Stimulated activated CD4-positive, alpha-beta T cell treated with anti-CD3 and anti-CD28 coated beads, Interleukin-4, amount 100 ng/mL, for 48 hours (primary cell): ENCODE measurements around the gene NRIP3.

Experiments
- DNase-seq, 2 donors: peaks; one replicate each; pipeline ENCODE4 v3.0.0-alpha.2; 2020; ENCODE audit warnings: low read depth in 2 of 2

Gene NRIP3

DNA sequence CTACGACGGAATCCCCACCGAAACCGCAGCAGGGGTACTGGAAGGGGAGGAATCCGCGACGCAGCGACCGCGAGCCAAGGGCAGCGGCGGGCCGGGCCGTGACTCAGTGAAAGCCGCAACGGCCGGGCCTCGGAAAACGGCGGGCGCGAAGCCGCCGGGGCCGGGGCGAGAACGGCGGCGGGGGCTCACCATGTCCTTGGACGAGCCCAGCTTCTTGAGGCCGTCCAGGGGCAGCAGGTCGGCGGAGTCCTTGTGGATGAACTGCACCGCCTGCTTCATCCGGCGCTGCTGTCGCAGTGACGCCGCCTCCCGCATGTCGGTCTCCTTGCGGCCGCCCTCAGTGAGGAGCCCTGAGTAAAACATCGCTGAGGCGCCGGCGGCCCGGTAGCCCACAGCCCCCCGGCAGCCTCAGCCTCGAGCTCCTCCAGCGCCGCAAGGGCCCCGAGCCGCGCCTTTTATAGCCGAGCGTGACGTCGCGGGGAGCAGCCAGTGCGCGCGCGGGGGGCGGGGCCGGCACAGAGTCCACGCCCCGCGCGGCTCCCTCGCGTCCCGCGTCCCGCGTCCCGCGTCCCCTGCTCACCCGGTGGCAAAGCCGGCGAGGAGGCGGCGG, at the start of gene NRIP3:
Gene NRIP3 (minus strand): TSS at position 429 of the 610 bp plus-strand sequence. CDS start 66 bp downstream, at position 363.
- DNase-seq: peak; percentile 60 to 67

DNA sequence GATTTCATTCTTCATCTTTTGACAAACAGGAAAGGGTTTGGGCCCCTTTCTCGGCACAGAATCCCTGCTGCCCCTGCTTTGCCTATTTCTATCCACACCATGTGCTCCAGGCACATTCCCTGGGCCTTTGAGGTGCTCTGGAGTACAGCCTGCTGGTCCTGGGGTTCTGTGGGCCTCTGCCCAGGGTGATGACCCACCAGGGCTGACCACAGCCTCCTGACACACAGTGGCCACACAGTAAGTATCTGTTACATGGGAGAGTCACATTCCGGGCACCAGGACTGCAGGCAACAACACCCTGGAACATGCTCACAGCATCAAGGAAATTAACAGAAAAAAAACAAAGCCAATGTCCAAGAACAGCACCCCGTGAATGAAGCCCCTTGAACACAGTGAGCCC, 48.5 kb upstream of the NRIP3 start:
- DNase-seq: no peak

DNA sequence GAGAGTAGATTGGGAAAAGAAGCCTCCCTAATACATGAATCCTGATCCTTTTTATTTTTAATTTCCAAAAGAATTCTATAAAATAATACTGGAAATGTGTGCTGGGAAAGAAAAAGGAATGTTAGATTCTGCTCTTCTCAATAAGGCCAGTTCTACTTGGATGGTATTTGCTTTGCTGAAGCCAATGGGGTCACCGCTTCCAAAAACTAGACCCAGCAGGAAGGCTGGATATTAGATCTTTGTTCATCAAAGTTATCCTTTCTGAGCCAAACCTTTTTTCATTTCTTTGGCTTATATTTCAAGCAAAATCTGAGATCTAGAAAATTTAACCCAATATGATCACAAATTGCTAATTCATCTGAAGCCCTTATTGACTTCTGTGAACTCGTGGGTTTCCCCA, 46.2 kb upstream of the NRIP3 start:
- no peak for DNase-seq

DNA sequence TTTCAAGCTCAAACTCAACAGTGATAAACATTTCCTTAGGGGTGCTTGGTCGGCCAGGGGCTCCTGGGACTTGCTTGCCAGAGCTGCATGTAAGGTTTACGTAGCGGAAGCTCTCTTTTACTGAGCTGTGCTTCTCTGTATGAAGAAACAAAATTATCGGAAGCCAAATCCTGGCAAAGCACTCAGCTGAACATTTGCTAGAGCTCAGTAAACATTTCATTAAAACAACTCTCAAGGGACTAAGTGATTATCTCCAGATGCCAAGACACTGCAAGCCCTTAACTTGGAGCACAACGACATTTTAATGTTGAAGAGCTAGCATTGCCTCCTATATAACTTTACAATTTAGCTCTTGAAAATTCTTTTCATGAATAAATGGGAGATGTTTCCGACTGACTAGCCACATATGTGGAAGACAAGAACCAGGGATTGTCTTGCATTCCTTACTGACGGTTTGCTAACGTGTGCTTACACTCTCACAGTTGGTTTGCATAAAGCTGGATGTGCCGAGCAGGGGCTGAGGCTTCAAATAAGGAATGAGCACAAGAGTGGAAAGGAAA, 44.2 kb upstream of the NRIP3 start:
- DNase-seq: no peak

DNA sequence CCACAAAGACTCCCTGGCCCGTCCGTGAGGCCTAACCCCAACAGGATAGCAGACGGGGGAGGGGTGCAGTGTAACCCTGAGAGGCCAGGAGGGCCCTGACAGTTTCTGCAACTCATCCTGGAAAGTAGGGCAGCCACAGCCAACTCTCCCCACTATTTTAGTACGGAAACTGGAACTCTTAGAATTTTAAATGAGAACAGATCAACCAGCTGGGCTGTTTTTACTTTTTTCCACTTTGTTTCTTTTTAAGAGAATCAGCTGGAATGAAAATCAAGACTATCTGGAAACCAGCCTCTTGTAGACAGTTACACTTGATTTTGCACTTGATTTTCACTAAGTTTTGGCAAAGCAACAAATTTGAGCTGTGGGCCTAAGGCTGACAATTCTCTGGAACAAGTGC, 42.7 kb upstream of the NRIP3 start:
- no peak for DNase-seq

DNA sequence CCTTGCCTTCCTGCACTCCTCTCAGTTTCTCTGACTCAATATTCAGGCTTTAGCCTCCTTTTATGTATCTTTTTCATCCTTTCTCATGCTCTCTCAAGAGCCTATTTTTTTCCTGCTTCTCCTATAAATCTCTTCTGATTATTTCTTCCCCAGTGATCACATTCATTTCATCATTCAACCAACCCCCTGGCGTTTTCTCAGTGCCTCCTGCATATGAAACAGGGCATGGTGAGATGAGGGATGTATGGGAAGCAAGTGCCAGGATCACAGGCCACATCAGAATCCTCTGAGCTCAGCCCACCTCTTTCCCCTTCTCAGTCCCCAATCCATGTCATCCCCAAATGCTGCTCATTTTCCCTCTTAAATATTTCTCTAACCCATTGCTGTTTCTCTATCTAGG, 38.7 kb upstream of the NRIP3 start:
- DNase-seq: no peak

DNA sequence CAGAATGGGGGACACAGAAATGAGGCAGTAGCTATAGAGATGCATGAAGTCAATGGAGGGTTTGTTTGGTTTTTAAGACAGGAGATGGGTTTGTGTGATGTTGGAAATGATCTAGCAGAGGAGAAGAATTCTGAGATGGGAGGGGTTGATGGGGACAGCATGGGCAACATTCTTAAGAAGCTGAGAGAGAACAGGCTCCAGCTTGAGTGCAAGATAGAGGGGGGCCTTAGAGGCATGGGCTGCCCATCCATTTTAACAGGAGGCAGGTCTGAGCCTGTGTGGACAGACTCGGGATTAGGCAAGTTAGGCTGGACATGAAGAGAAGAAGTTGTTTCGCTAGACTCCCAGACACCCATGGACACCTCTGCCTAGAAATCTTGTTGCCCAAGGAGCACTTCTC, 37.9 kb upstream of the NRIP3 start:
- no peak for DNase-seq

DNA sequence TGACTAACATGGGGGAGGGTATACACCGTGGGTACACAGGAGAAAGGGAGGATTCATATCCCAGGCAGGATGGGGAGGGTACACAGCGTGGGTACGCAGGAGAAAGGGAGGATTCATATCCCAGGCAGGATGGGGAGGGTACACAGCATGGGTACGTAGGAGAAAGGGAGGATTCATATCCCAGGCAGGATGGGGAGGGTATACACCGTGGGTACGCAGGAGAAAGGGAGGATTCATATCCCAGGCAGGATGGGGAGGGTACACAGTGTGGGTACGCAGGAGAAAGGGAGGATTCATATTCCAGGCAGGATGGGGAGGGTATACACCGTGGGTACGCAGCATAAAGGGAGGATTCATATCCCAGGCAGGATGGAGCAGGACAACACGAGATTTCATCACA, 36.6 kb upstream of the NRIP3 start:
- no peak for DNase-seq

DNA sequence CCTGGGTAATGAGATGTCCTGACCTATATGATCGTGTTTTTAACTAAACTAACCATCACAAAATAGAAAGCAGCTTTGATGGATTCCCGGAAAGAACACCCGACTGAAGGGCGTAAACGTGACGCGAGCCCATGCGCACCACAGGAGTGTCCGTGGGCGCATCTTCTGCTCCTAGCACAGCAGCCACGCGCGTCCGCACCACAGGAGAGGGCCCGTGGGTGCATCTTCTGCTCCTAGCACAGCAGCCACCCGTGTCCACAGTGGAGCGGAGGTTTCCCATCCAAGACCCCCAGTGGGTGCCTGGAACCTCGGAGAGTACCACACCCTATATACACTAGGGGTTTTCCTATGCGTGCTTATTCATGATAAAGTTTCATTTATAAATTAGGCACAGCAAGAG, 36.1 kb upstream of the NRIP3 start:
- no peak for DNase-seq

DNA sequence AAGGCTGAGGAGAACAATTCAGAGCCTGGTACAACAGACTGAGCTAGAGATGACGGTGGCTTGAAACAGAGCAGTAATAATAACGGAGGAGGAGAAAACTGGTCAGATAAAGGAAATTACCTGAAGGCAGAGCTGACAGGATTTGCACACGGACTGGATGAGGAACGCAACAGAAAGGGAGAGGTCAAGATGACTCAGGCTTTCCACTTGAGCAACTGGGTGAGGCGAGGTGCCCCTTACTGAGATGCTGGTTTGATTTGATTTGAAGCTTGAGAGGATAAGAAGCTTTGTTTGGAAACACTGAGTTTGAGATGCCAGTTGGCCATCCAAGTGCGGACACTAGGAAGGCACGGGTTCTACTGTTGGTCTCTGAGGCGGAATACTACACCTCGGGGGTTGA, 35.4 kb upstream of the NRIP3 start:
- no peak for DNase-seq

DNA sequence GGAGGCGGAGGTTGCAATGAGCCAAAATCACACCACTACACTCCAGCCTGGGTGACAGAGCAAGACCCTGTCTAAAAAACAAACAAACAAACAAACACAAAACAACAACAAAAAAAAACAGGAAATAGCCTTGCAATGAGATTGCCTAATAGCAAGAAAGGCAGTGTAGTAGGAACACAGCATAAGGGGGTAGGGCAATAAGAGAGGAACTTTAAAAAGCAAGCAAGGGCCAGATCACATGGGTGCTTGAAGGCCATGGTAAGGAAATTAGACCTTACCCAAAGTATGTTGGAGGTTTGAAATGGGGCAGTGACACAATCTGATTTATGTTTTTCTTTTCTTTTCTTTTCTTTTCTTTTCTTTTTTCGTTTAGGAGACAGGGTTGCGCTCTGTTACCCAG, 34.7 kb upstream of the NRIP3 start:
- no peak for DNase-seq

DNA sequence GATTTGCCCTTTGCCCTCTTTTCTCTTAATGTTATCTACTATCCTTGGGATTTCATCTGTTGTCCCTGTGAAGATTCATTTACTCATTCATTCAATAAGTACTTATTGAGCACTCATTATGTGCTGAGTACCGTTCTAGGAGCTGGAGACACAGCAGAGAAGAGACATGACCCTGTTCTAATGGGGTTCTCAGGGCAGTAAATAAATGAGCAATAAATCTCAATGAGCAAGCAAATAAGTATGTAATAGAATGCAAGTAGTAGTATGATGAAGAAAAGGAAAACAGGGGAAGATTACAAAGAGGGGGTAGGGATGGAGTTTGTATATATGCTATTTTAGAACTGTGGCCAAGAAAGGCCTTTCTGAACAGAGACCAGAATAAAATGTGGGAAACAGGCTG, 34.2 kb upstream of the NRIP3 start:
- no peak for DNase-seq

DNA sequence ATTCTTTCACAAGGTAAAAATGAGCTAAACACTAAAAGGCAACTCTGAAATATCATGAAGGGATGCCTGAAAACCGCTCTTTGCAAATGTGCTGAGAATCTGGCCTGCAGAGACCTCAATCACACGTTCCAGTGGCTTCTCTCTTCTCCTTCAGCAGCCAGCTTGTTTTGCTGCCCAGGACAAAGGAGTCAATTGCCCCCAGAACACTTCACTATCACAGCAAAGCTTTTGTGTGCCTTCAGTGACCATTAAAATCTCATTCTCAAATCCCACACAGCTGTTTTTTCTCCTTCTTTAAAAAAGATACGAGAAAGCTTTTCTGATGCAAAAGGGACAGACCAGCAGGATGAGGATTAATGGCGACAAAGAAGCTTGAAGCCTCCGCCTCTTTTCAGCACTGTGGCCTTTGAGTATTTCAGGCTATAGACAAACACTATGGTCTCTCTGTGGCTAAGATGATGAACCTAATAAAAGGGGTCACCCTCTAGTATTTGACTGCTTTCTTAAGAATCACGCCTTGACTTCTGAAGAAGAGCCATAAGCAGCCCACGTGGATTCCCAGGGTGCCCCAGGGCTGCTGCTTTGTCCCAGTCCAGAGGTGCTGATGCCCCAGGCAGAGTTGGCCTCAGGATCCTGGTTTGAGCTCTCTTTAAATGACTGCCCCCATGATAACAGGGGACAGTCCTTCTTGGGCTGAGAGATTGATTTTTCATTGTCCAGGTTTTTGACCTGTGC, 33.4 kb upstream of the NRIP3 start:
- DNase-seq: no peak

DNA sequence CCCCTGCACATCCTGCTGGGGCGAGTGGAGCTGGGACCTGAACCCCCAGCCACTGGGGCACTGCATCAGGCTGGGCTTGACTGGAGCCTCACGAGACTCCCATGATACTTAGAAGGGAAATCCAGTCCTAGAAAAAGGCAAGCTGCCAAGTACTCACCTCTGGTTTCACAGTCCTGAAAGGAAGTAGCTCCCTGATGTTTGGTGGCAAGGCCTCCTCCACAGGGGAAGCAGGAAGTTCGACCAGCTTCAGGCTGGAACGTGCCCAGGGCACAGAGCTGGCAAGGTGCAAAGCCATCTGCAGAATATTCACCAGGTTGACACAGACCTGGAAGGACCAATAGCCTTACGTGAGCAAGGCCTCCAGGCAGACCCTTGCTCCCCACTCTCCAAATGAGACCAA, 26.8 kb upstream of the NRIP3 start:
- no peak for DNase-seq

DNA sequence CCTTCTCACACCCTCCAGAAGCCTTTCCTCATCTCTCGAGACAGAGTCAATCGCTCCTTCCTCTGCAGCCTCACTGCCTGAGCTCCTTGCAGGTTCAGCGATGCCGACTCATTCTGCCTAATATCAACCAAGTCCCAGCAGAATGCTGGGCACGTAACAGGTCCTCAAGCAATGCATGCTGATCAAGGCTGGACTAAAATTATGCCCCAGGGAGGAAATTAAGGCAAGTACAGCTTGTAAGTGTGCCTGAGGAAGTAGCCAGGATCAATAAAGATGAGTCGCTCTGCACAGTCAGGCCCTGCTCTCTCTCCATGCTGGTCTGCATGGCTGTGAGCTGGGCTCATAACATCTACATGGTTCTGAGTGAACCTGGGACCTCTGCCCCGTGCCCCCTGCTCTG, 25.6 kb upstream of the NRIP3 start:
- DNase-seq: no peak

DNA sequence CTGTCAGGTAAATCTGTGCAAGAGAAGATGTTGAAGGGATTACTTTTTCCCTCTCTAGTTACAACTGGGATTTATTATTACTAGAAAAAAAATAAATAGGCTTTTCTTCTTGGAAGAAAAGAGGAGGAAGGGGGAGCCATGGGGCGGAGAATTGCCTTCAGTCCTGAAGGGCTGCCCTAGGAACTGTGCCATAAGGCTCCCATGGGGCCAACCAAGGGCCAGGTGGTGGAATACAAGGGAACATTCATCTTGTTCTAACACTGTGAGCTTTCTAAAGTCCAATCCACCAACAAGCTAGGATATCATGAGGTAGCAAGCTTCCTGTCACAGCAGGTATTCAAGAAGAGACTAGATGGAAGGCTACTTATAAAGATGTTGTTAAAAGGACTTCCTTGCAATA, 24.8 kb upstream of the NRIP3 start:
- no peak for DNase-seq

DNA sequence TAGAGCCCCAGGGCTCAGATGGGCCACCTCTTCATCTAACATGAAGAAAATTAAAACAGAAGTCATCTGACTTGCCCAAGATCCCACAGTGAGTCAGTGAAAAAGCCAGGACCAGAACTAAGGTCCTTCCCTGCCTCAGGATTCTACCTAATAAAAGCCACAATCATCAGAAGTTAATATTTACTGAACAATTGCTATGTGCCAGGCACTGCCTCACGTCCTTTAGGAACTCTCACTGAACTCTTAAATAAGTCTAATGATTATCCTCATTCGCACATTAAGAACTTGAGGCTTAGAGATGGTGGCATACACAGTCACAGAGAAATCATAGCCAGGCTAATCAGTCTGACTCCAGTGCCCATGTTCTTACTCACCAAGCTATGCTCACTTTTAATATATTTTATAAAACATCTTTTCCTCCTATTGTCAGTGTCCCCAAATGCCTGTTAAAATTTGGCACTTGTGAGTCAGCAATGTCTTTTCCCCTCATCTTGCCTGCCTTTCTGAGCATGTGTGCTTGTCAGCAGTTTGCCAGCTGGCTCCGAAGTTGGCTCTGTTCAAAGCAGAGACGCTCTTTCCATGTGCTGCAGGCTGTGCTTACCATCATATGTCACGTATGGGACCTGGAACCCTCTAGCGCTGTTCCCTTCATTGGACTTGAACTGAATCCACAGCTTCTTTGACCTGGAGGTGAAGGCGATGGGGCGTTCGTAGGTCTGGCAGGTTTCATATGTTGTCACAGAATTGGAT, 21.5 kb upstream of the NRIP3 start:
- no peak for DNase-seq

DNA sequence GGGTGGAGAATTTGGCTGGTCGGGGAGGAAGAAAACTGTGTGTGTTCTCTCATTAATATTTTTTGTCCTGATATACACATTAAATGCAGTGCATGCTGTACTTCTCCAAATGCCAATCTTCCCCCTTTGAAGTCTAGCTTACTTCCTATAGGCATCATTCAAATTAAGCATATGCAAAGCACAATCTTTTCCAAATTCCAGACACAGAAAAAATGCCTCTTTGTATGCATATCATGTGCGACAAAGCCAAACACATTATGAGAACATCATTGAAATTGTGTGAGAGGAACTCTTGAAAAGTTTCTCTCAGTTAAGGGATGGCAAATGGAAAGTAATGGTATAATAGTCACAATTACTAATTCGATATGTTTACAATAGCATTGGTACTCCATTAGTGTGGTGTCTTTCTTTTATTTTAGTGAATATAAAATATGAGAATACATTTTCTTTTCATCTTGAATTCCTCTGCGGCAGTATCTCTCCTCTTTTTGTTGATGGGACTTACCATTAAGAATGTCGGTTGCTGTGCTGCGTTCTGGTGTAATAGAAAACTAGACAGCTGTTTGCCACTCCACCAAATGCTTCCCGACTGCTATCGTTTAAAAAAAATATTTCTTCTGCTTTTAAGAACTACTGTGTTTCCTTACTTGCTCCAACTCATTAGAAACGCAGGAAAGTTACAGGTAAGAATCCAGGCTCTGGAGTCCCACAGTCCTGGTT, 19.3 kb upstream of the NRIP3 start:
- DNase-seq: no peak

DNA sequence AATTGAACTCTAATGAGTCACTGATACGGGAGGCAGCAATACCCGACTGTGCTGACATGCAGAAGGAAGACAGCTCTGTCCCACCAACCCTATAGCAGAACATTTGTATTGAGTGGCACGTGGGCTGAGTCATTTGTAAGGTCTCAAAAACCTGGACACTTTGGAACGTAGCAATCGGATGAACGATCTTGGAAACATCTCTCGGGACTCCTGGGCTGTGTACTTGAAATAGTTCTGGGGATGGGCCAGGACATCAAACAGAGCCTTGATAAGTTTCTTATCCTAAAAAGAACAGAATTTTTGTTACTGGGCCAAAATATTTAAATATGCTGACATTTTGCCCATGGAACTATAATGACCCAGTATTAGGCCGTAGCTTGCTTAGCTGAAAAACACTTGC, 17.1 kb upstream of the NRIP3 start:
- no peak for DNase-seq

DNA sequence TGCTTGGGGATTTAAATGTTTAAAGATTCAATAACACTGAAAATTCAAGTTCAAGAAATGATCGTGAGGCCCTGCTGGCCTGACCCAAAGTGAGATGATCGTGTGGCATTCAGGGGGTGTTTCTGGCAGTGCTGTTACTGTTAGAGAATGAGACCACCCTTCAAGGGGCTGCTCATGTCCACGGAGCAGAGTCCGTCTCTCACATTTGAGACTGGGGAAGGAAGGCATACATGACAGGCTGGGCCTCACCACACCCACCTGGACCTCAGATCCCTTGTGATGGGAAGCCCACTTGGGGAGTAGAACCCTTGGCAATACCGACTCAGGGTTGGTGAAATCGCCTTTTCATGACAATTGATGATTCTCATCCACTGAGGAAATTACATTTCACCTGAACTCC, 16.1 kb upstream of the NRIP3 start:
- DNase-seq: no peak

DNA sequence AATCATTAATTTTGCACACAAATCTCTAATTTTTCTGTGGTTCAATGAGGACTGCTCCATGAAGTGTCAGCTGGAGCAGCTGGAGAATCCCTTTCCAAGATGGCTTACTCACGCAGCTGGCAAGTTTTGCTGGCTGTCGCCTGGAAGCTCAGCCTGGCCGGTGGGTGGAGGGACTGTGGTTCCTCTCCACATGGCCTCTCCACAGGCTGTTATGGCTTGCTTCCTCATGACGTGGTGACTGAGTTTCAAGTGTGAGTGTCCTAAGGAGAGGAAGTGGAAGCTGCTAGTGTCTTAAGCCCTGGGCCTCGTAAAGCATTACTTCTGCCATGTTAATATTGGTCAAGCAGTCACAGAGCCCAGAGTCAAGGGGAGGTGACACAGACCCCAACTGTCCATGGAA, 14.0 kb upstream of the NRIP3 start:
- DNase-seq: no peak
